AG09319 (cell line): ENCODE measurements around the gene CBFA2T2.

ENCODE experiments used
- DNase-seq: peaks from one replicate; pipeline ENCODE4 v3.0.0-alpha.2; 2010; ENCODE audit warnings: low read depth; ENCODE audit errors: extremely low read depth
- CTCF ChIP-seq: IDR thresholded peaks from 2 replicates; pipeline ENCODE4 v1.5.1; 2011; ENCODE audit warnings: low read depth, mild to moderate bottlenecking, inconsistent platforms, low read length, moderate library complexity

Gene CBFA2T2

DNA sequence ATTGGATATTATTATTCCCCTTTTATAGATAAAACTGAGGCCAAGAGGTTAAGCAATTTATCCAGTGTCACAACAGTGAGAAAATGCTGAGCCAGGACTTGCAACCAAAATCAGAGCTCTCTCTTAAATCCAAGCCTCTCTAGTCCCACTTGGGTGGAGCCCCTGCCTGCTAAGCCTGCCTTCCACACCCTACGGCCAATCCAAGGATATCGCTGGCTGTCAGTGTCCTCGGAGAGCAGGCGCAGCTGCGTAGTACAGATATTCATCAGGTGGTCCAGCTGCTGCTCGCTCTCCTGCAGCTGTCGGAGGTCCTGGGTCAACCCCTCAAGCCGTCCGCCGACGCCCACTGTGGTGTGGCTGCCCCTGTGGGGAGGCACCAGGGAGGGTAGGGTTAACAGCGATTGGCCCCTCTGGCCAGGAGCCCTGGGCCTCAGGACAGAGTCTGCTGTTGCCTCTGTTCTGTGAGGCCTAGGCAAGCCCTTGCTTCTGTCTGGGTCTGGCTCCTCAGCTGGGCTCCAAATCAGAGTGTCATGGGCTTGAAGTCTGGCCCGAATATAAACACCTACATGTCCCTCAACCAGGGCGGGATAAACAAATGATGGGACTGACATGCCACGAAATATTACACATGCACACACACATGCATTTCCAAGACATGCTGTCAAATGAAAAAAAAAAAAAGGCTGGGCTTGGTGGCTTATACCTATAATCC lies 188.3 kb downstream of the CBFA2T2 start:
- DNase-seq, result no peak
- TF ChIP-seq CTCF, result no peak

GRCh38 chr20:33679758-33680485 lies 190.0 kb downstream of the CBFA2T2 start:
- TF ChIP-seq CTCF, result no peak

GRCh38 chr20:33680686-33681085 lies 190.8 kb downstream of the CBFA2T2 start:
- no peak for DNase-seq
- TF ChIP-seq CTCF, result no peak

More at GRCh38 chr20:33679758-33680485, 190.0 kb downstream of the CBFA2T2 start:
- no peak for DNase-seq

DNA sequence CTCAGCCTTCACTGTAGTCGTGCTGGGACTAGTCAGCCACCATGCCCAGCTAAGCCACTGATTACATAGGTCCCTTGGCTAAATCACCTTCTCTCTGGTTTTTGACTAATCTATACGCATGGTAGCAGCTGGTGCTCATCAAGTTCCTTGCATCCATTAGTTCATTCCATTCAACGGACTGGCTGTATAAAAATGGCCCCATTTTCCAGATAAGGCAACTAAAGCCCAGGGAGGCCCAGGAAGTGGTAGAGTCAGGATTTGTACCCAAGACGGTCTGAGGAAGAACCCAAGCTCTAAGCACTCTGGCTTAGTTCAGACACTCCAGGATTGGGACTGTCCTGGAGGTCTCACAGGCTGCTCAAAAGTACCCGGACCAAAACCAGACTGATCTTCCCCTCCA lies 191.4 kb downstream of the CBFA2T2 start:
- no peak for TF ChIP-seq CTCF
- no peak for DNase-seq

GRCh38 chr20:33681728-33682353 lies 191.9 kb downstream of the CBFA2T2 start:
- no peak for TF ChIP-seq CTCF
- DNase-seq, result no peak

GRCh38 chr20:33684533-33685327 lies 194.8 kb downstream of the CBFA2T2 start:
- TF ChIP-seq CTCF, result no peak
- DNase-seq, result no peak
